Gastroesophageal sphincter (tissue), 4 donors: ENCODE measurements around the gene DUSP5. TPM values are rescaled to one million over a fixed set of nuclear protein-coding genes. Genes with fewer than 3 reads are reported as not detected.

Source experiments
- ATAC-seq: fragments of 150-250 bp; one replicate; pipeline ENCODE4 v1.9.1; 2016; ENCODE audit warnings: mild to moderate bottlenecking, moderate library complexity
- H3K27ac ChIP-seq, 4 donors: fragments of 200-600 bp; sonication (generic) in 3 of 4; 1 replicate in 3 of 4; 2 replicates in 1 of 4; pipeline ENCODE4 v1.5.1; 2016 to 2019
- H3K27me3 ChIP-seq: fragments of 200-600 bp; sonication (generic); one replicate; pipeline ENCODE4 v1.5.1; 2019
- H3K36me3 ChIP-seq, 2 donors: fragments of 200-600 bp; sonication (generic); one replicate each; pipeline ENCODE4 v1.5.1; 2019; ENCODE audit warnings: control low read depth in 1 of 2
- H3K4me1 ChIP-seq, 3 donors: fragments of 200-600 bp; sonication (generic); 1 replicate in 2 of 3; 2 replicates in 1 of 3; pipeline ENCODE4 v1.5.1; 2016 to 2019; ENCODE audit warnings: control low read depth in 2 of 3
- H3K4me3 ChIP-seq, 2 donors: fragments of 200-600 bp; sonication (generic); one replicate each; pipeline ENCODE4 v1.5.1; 2019; ENCODE audit warnings: mild to moderate bottlenecking in 1 of 2, moderate library complexity in 1 of 2
- H3K9me3 ChIP-seq, 3 donors: fragments of 200-600 bp; sonication (generic); one replicate each; pipeline ENCODE4 v1.5.1; 2017 to 2019; ENCODE audit warnings: control low read depth in 2 of 3
- EP300 ChIP-seq: sonication (generic); formaldehyde crosslinking; IDR thresholded peaks from one replicate; pipeline ENCODE4 v1.6.1; 2017; ENCODE audit warnings: antibody characterized with exemption, mild to moderate bottlenecking
- POLR2A ChIP-seq, 2 donors: fragments of 450-650 bp; IDR thresholded peaks; one replicate each; pipeline ENCODE4 v1.6.1; 2017; ENCODE audit warnings: antibody characterized with exemption in 2 of 2, mild to moderate bottlenecking in 2 of 2, moderate library complexity in 1 of 2
- POLR2AphosphoS5 ChIP-seq: sonication (generic); formaldehyde crosslinking; IDR thresholded peaks from one replicate; pipeline ENCODE4 v1.6.1; 2017; ENCODE audit warnings: antibody characterized with exemption
- WGBS, 2 donors: methylation state at CpG; one replicate each; pipeline ENCODE4 v1.1.5; 2018; ENCODE audit warnings: low coverage in 1 of 2; 5-methylcytosine and 5-hydroxymethylcytosine counted together
- total RNA-seq, 4 donors: library from RNA; depleted of rRNA; stranded (reverse); fragments of >200 nt; gene quantifications; one replicate each; pipeline ENCODE4 v1.1.0, GENCODE V29; 2016
- TF ChIP-seq, protein P1 (sequence below), 4 experiments: fragments of 200-600 bp in 2 of 4; fragments of 450-650 bp in 2 of 4; sonication (generic) in 1 of 4; IDR thresholded peaks; one replicate each; pipeline ENCODE4 v1.5.1; 2017 to 2019; ENCODE audit warnings: antibody characterized with exemption in 4 of 4, mild to moderate bottlenecking in 2 of 4, moderate library complexity in 2 of 4

Gene DUSP5
- total RNA-seq, 4 donors from 2014 or later: 2.5 to 9.8 (median 3.5) TPM

DNA sequence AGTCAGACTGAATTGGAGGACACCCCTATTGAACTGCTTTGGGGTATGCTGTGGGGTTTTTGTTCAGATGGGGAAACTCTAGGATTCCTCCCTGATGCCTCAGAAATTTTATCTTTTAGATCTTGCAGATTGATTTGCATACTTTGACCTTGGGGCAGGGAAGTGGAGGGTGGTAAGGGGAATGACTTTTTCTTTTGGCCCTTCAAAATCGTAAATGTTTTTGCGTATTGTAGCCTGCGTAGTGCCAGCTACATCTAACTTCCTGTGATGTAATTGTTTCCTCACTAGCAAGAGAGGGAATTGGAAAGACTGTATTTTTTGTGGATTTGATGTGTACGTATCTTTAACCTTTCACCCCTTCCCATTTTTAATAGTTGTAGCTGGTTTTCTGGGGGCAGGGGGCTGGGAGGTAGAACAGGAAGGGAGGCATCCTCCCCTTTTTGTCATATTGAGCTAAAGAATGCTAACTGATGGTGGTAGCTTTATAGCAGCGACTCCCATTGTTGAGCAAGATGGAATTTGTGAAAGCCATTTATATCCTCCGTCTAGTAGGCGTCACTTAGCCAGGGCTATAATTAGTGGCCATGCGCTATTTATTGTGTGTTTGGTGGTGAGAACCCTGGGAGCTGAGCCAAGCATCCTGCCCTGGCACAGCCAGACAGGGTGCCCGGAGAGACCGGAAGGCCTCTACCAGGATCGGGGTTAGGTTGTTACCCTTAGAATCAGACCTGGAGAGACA lies 11.3 kb downstream of the DUSP5 start:
- ATAC-seq: no peak
- 62 to 76% methylated on average over 4 to 9 of the region's 11 CpGs for WGBS, 2 donors
- H3K27me3 ChIP-seq: no peaks in the 10 kb centered on the region

DNA sequence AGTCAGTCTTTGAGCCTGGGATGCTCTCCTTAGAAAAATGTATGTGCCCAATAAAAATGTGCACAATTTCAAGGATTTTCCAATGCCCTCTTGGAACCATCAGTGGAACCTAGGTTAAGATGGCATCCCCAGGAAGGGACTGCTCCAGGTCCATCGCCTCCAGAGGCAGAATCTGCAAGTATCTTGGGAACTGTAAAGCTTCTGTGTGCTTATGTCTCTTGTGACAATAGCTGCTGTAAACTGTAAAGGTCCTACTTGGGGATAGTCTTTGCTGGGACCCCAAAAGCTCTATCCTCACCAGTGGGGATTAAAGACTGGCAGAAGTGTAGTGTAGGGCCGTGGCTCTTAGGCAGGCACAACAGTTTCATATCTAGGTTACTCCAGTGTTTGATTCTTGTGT lies 11.9 kb downstream of the DUSP5 start:
- peaks cover 0 to 50% of the 10 kb centered on the region in 2 donors for H3K36me3 ChIP-seq
- ATAC-seq: no peak
- 90 to 100% methylated on average over 1 to 2 of the region's 2 CpGs for WGBS, 2 donors
- no peak for TF ChIP-seq EP300
- no peak for TF ChIP-seq POLR2A (IDR thresholded peaks at IDR 0.05)
- no peak overlapping the region for H3K4me3 ChIP-seq
- H3K27ac ChIP-seq: no peak overlapping the region
- H3K9me3 ChIP-seq: no peaks in the 10 kb centered on the region
- no peaks in the 10 kb centered on the region for H3K27me3 ChIP-seq
- H3K4me1 ChIP-seq: peaks cover under 1 to 10% (median 3%) of the 10 kb centered on the region in 3 donors

More for the DNA sequence above, 11.3 kb downstream of the DUSP5 start:
- TF ChIP-seq POLR2AphosphoS5 (peak; percentile 9), POLR2A (IDR thresholded peaks at IDR 0.05) (no peak)
- TF ChIP-seq, protein P1, sequence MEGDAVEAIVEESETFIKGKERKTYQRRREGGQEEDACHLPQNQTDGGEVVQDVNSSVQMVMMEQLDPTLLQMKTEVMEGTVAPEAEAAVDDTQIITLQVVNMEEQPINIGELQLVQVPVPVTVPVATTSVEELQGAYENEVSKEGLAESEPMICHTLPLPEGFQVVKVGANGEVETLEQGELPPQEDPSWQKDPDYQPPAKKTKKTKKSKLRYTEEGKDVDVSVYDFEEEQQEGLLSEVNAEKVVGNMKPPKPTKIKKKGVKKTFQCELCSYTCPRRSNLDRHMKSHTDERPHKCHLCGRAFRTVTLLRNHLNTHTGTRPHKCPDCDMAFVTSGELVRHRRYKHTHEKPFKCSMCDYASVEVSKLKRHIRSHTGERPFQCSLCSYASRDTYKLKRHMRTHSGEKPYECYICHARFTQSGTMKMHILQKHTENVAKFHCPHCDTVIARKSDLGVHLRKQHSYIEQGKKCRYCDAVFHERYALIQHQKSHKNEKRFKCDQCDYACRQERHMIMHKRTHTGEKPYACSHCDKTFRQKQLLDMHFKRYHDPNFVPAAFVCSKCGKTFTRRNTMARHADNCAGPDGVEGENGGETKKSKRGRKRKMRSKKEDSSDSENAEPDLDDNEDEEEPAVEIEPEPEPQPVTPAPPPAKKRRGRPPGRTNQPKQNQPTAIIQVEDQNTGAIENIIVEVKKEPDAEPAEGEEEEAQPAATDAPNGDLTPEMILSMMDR (IDR thresholded peaks at IDR 0.05): no peak
- no peak overlapping the region for H3K4me3 ChIP-seq
- no peak overlapping the region for H3K27ac ChIP-seq
- H3K36me3 ChIP-seq: peaks cover 0 to 50% of the 10 kb centered on the region in 2 donors
- H3K4me1 ChIP-seq: peaks cover 4 to 16% (median 5%) of the 10 kb centered on the region in 3 donors
- no peaks in the 10 kb centered on the region for H3K9me3 ChIP-seq

- WGBS, 2 donors: no CpG with 5 or more reads among the region's 9 CpGs
- TF ChIP-seq POLR2AphosphoS5 (no peak), POLR2A (IDR thresholded peaks at IDR 0.05) (no peak), EP300 (no peak)
- TF ChIP-seq, protein P1 (IDR thresholded peaks at IDR 0.05): no peak
- no peak for ATAC-seq
- H3K4me3 ChIP-seq: no peak overlapping the region
- peaks cover 0 to 50% of the 10 kb centered on the region in 2 donors for H3K36me3 ChIP-seq
- H3K27me3 ChIP-seq: no peaks in the 10 kb centered on the region
- peaks cover 0 to 5% (median 0%) of the 10 kb centered on the region in 3 donors for H3K4me1 ChIP-seq
- H3K9me3 ChIP-seq: no peaks in the 10 kb centered on the region
- no peak overlapping the region for H3K27ac ChIP-seq
Measured at GRCh38 chr10:110510086-110510485, 12.4 kb downstream of the DUSP5 start.

DNA sequence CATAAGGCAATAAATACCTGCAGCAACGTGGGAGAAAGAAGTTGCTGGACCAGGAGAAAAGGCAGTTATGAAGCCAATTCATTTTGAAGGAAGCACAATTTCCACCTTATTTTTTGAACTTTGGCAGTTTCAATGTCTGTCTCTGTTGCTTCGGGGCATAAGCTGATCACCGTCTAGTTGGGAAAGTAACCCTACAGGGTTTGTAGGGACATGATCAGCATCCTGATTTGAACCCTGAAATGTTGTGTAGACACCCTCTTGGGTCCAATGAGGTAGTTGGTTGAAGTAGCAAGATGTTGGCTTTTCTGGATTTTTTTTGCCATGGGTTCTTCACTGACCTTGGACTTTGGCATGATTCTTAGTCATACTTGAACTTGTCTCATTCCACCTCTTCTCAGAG lies 13.0 kb downstream of the DUSP5 start:
- Histone ChIP-seq H3K27me3 (no peaks in the 10 kb centered on the region), H3K9me3 (no peaks in the 10 kb centered on the region), H3K36me3 (peaks cover 0 to 50% of the 10 kb centered on the region in 2 donors), H3K4me1 (no peaks in the 10 kb centered on the region), H3K27ac (no peak overlapping the region), H3K4me3 (no peak overlapping the region)
- WGBS, 2 donors: 92 to 97% methylated on average over 3 of the region's 3 CpGs
- no peak for ATAC-seq
- no peak for TF ChIP-seq POLR2AphosphoS5
- TF ChIP-seq POLR2A (IDR thresholded peaks at IDR 0.05): no peak
- TF ChIP-seq, protein P1 (IDR thresholded peaks at IDR 0.05): no peak
- no peak for TF ChIP-seq EP300

- no peaks in the 10 kb centered on the region for H3K9me3 ChIP-seq
- 33 to 89% methylated on average over 3 of the region's 6 CpGs for WGBS, 2 donors
- H3K4me3 ChIP-seq: no peak overlapping the region
- no peaks in the 10 kb centered on the region for H3K4me1 ChIP-seq
- peaks cover 0 to 48% of the 10 kb centered on the region in 2 donors for H3K36me3 ChIP-seq
- TF ChIP-seq, protein P1 (IDR thresholded peaks at IDR 0.05): no peak
- no peaks in the 10 kb centered on the region for H3K27me3 ChIP-seq
- no peak for ATAC-seq
- no peak overlapping the region for H3K27ac ChIP-seq
Measured at GRCh38 chr10:110511734-110512449, 14.2 kb downstream of the DUSP5 start.
